Measurements from ENCODE around the gene TMEM208. TPM values are rescaled to one million over a fixed set of nuclear protein-coding genes. Genes with fewer than 3 reads are reported as not detected.

TMEM208 gene
- total and polyA plus RNA-seq, 2 of the 13 experiments (the other 11 are each of a cell fraction or from before 2014, with no cell fraction given): 58.8 to 72.9 TPM

DNA sequence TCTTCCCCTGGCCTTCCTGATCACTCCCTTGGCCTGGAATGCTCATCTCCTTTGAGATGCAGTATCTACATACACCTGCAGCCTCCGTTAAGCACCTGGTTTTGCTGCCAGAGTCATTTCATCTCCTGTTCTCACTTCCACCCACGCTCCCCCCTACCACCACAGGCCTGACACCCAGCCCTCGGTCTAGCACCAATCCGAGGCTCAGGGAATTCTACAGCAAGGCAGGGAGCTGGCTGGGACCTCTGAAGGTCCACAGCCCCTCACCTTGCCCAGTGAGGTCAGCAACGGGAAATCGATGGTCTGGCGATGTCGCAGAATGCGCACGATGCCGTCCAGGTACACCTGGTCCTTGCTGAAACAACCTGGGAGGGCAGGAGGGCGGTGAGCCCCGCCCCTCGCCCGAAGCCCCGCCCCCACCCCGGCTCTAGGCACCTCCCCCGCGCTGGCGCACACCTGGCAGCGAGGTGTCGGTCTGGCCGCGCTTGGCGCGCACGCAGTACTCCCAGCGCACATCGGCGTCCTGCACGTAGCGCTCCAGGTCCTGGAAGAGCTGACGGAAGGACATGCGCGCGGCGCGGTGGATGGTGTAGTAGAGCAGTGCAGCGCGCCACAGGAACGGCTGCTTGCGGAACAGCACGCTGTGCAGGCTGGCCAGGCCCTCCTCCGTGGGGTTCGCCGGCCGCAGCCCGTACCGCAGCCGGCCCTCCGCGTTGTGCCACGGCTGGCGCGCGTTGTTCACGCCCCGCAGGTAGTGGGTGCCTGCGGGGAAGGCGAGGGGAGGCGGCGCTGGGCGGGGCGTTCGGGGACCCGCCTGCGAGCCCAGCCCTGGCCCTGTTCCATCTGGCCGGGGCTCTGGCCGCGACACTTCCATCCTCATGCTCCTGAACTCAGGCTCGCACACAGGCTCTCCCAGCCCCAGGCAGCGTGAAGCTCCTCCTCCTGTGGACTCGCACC, 48.9 kb upstream of the TMEM208 start (continued):
- TF ChIP-seq, protein P1, sequence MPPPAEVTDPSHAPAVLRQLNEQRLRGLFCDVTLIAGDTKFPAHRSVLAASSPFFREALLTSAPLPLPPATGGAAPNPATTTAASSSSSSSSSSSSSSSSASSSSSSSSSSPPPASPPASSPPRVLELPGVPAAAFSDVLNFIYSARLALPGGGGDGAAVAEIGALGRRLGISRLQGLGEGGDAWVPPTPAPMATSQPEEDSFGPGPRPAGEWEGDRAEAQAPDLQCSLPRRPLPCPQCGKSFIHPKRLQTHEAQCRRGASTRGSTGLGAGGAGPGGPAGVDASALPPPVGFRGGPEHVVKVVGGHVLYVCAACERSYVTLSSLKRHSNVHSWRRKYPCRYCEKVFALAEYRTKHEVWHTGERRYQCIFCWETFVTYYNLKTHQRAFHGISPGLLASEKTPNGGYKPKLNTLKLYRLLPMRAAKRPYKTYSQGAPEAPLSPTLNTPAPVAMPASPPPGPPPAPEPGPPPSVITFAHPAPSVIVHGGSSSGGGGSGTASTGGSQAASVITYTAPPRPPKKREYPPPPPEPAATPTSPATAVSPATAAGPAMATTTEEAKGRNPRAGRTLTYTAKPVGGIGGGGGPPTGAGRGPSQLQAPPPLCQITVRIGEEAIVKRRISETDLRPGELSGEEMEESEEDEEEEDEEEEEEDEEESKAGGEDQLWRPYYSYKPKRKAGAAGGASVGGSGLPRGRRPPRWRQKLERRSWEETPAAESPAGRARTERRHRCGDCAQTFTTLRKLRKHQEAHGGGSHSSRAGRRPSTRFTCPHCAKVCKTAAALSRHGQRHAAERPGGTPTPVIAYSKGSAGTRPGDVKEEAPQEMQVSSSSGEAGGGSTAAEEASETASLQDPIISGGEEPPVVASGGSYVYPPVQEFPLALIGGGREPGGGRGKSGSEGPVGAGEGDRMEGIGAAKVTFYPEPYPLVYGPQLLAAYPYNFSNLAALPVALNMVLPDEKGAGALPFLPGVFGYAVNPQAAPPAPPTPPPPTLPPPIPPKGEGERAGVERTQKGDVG (CRISPR knock-in tag; IDR thresholded peaks at IDR 0.05; ENCODE audit: borderline replicate concordance): peak; percentile 36; the same call in 1 of the 2 replicates
- TF ChIP-seq, protein P2, sequence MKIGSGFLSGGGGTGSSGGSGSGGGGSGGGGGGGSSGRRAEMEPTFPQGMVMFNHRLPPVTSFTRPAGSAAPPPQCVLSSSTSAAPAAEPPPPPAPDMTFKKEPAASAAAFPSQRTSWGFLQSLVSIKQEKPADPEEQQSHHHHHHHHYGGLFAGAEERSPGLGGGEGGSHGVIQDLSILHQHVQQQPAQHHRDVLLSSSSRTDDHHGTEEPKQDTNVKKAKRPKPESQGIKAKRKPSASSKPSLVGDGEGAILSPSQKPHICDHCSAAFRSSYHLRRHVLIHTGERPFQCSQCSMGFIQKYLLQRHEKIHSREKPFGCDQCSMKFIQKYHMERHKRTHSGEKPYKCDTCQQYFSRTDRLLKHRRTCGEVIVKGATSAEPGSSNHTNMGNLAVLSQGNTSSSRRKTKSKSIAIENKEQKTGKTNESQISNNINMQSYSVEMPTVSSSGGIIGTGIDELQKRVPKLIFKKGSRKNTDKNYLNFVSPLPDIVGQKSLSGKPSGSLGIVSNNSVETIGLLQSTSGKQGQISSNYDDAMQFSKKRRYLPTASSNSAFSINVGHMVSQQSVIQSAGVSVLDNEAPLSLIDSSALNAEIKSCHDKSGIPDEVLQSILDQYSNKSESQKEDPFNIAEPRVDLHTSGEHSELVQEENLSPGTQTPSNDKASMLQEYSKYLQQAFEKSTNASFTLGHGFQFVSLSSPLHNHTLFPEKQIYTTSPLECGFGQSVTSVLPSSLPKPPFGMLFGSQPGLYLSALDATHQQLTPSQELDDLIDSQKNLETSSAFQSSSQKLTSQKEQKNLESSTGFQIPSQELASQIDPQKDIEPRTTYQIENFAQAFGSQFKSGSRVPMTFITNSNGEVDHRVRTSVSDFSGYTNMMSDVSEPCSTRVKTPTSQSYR (CRISPR knock-in tag; IDR thresholded peaks at IDR 0.05; ENCODE audit: borderline replicate concordance): peak; percentile 50; the same call in 1 of the 2 replicates
- TF ChIP-seq, protein P3, sequence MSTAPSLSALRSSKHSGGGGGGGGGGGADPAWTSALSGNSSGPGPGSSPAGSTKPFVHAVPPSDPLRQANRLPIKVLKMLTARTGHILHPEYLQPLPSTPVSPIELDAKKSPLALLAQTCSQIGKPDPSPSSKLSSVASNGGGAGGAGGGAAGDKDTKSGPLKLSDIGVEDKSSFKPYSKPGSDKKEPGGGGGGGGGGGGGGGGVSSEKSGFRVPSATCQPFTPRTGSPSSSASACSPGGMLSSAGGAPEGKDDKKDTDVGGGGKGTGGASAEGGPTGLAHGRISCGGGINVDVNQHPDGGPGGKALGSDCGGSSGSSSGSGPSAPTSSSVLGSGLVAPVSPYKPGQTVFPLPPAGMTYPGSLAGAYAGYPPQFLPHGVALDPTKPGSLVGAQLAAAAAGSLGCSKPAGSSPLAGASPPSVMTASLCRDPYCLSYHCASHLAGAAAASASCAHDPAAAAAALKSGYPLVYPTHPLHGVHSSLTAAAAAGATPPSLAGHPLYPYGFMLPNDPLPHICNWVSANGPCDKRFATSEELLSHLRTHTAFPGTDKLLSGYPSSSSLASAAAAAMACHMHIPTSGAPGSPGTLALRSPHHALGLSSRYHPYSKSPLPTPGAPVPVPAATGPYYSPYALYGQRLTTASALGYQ (CRISPR knock-in tag; IDR thresholded peaks at IDR 0.05): no peak
- TF ChIP-seq, protein P4, sequence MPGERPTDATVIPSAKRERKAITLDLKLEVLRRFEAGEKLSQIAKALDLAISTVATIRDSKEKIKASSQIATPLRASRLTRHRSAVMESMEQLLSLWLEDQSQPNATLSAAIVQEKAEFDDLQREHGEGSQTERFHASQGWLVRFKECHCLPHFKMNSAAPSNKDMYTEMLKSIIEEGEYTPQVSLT (CRISPR knock-in tag; IDR thresholded peaks at IDR 0.05; ENCODE audit: borderline replicate concordance, low read depth): no peak
- TF ChIP-seq, protein P5, sequence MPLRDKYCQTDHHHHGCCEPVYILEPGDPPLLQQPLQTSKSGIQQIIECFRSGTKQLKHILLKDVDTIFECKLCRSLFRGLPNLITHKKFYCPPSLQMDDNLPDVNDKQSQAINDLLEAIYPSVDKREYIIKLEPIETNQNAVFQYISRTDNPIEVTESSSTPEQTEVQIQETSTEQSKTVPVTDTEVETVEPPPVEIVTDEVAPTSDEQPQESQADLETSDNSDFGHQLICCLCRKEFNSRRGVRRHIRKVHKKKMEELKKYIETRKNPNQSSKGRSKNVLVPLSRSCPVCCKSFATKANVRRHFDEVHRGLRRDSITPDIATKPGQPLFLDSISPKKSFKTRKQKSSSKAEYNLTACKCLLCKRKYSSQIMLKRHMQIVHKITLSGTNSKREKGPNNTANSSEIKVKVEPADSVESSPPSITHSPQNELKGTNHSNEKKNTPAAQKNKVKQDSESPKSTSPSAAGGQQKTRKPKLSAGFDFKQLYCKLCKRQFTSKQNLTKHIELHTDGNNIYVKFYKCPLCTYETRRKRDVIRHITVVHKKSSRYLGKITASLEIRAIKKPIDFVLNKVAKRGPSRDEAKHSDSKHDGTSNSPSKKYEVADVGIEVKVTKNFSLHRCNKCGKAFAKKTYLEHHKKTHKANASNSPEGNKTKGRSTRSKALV (CRISPR knock-in tag; IDR thresholded peaks at IDR 0.05): peak; percentile 99
- TF ChIP-seq KDM1A (CRISPR knock-in tag; IDR thresholded peaks at IDR 0.05) (0 out of 2 replicates have a peak, but pooled peaks have one; percentile 25), MED13 (CRISPR knock-in tag; IDR thresholded peaks at IDR 0.05) (0 out of 2 replicates have a peak, but pooled peaks have one; percentile 48), ZNF124 (CRISPR knock-in tag; IDR thresholded peaks at IDR 0.05) (no peak), ZSCAN12 (CRISPR knock-in tag; IDR thresholded peaks at IDR 0.05) (no peak), HNF4A (CRISPR knock-in tag; IDR thresholded peaks at IDR 0.05) (no peak), KDM5B (CRISPR knock-in tag; IDR thresholded peaks at IDR 0.05; ENCODE audit: borderline replicate concordance) (peak; percentile 82), HNRNPK (IDR thresholded peaks at IDR 0.05; ENCODE audit: low read depth, low read length, poor library complexity, severe bottlenecking) (peak; percentile 60), SP5 (CRISPR knock-in tag; IDR thresholded peaks at IDR 0.05; ENCODE audit: borderline replicate concordance, low read depth) (peak; percentile 41; the same call in 1 of the 2 replicates), CBX1 (IDR thresholded peaks at IDR 0.05; ENCODE audit: low read depth) (no peak), FLYWCH1 (CRISPR knock-in tag; IDR thresholded peaks at IDR 0.05) (0 out of 2 replicates have a peak, but pooled peaks have one; percentile 8)
- TF ChIP-seq, protein P6, sequence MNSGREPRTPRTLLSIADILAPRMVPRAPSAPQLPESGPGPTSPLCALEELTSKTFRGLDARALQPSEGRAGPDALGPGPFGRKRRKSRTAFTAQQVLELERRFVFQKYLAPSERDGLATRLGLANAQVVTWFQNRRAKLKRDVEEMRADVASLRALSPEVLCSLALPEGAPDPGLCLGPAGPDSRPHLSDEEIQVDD (CRISPR knock-in tag; IDR thresholded peaks at IDR 0.05; ENCODE audit: borderline replicate concordance): peak; percentile 61; the same call in 1 of the 2 replicates

Data from HepG2 (cell line).